ENCODE data around the gene ERC1. TPM values are rescaled to one million over a fixed set of nuclear protein-coding genes. Genes with fewer than 3 reads are reported as not detected.

The ERC1 gene
- total and polyA plus RNA-seq, 4 donors, result 7.4 to 78.2 (median 39.8) TPM

DNA sequence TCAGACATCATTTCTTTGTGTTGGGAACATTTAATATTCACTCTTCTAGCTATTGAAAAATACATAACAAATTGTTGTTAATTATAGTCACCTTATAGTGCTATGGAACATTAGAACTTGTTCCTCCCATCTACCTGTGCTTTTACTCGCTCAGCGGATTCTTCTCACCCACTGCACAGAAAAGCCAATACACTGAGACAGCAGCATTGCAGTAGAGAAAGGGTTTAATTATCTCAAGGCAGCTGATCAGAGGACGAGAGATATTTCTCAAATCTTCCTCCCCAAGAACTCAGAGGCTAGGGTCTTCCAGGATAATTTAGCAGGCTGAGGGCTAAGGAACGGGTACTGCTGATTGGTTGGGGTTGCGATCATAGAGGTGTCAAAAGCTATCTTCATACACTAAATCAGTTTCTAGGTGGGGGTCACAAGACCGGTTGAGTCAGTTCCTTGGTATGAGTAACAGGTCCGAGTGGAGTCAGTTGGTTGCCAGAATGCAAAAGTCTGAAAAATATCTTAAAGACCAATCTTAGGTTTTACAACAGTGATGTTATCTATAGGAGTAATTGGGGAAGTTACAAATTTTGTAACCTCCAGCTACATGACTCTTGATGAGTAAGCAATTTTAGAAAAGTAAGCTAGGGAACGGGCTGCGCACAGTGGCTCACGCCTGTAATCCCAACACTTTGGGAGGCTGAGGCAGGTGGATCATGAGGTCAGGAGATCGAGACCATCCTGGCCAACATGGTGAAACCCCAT lies 430.2 kb downstream of the ERC1 start:
- H3K9me3 ChIP-seq (ENCODE audit: control insufficient read depth in 4 of 4, insufficient read depth in 3 of 4, low read length in 3 of 4), result peaks cover 0 to 6% (median 5%) of the 10 kb centered on the region in 4 donors
- no peaks in the 10 kb centered on the region for H3K27me3 ChIP-seq (ENCODE audit: control insufficient read depth in 3 of 3, insufficient read depth in 3 of 3, low read length in 2 of 3)
- H3K36me3 ChIP-seq (ENCODE audit: control insufficient read depth in 4 of 4, insufficient read depth in 4 of 4, low read length in 4 of 4), result peaks cover 0 to 4% (median 0%) of the 10 kb centered on the region in 4 donors
- H3K4me1 ChIP-seq (ENCODE audit: control insufficient read depth in 5 of 5, insufficient read depth in 5 of 5, low read length in 5 of 5), result peaks cover 0 to 12% (median 5%) of the 10 kb centered on the region in 5 donors
- no peak for ATAC-seq (ENCODE audit: insufficient read depth, low FRiP score)
- no peak for DNase-seq
- H3K4me3 ChIP-seq, result no peak overlapping the region
- 81 to 92% methylated on average over 11 of the region's 11 CpGs for WGBS, 2 donors
- no peak overlapping the region for H3K9ac ChIP-seq (ENCODE audit: insufficient read depth in 1 of 2, low read length in 2 of 2)
- no peak overlapping the region for H3K27ac ChIP-seq (ENCODE audit: low read depth in 1 of 2, low read length in 1 of 2)
- TF ChIP-seq, protein P1, sequence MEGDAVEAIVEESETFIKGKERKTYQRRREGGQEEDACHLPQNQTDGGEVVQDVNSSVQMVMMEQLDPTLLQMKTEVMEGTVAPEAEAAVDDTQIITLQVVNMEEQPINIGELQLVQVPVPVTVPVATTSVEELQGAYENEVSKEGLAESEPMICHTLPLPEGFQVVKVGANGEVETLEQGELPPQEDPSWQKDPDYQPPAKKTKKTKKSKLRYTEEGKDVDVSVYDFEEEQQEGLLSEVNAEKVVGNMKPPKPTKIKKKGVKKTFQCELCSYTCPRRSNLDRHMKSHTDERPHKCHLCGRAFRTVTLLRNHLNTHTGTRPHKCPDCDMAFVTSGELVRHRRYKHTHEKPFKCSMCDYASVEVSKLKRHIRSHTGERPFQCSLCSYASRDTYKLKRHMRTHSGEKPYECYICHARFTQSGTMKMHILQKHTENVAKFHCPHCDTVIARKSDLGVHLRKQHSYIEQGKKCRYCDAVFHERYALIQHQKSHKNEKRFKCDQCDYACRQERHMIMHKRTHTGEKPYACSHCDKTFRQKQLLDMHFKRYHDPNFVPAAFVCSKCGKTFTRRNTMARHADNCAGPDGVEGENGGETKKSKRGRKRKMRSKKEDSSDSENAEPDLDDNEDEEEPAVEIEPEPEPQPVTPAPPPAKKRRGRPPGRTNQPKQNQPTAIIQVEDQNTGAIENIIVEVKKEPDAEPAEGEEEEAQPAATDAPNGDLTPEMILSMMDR (IDR thresholded peaks at IDR 0.05; ENCODE audit: control extremely low read depth, extremely low read depth), result no peak

DNA sequence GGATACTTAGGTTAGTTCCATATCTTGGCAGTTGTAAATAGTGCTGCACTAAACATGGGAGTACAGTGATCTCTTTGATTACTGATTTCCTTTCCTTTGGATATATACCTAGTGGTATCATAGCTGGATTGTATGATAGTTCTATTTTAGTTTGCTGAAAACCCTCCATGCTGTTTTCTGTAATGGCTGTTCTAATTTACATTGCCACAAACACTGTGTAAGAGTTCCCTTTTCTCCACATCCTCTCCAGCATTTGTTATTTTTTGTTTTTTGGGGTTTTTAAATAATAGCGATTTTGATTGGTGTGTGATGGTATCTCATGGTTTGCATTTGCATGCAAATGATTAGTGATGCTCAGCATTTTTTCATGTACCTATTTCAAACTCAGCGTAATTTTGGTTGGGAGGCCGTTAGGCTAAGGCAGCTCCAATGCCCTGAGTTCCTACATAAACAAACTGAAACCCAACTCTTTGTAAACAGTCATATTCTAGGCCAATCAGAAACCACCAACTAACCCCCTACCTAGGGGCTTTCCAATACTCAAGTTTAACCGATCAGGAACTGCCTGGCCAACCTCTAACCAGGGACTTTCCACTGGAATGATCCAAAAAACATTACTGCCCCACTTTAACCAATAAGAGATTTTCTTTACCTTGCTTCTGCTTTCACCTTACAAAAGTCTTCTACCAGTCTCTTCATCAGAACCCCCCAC lies 431.7 kb downstream of the ERC1 start:
- no peak for ATAC-seq (ENCODE audit: insufficient read depth, low FRiP score)
- Histone ChIP-seq H3K27me3 (ENCODE audit: control insufficient read depth in 3 of 3, insufficient read depth in 3 of 3, low read length in 2 of 3) (no peaks in the 10 kb centered on the region), H3K27ac (ENCODE audit: low read depth in 1 of 2, low read length in 1 of 2) (no peak overlapping the region), H3K9ac (ENCODE audit: insufficient read depth in 1 of 2, low read length in 2 of 2) (no peak overlapping the region), H3K9me3 (ENCODE audit: control insufficient read depth in 4 of 4, insufficient read depth in 3 of 4, low read length in 3 of 4) (peaks cover 0 to 6% (median 5%) of the 10 kb centered on the region in 4 donors), H3K4me3 (no peak overlapping the region), H3K36me3 (ENCODE audit: control insufficient read depth in 4 of 4, insufficient read depth in 4 of 4, low read length in 4 of 4) (peaks cover 0 to 6% (median 2%) of the 10 kb centered on the region in 4 donors), H3K4me1 (ENCODE audit: control insufficient read depth in 5 of 5, insufficient read depth in 5 of 5, low read length in 5 of 5) (peaks cover 0 to 12% (median 5%) of the 10 kb centered on the region in 5 donors)
- WGBS, 2 donors, result 83 to 93% methylated on average over 4 of the region's 4 CpGs
- TF ChIP-seq, protein P1 (IDR thresholded peaks at IDR 0.05; ENCODE audit: control extremely low read depth, extremely low read depth), result no peak
- no peak for DNase-seq

DNA sequence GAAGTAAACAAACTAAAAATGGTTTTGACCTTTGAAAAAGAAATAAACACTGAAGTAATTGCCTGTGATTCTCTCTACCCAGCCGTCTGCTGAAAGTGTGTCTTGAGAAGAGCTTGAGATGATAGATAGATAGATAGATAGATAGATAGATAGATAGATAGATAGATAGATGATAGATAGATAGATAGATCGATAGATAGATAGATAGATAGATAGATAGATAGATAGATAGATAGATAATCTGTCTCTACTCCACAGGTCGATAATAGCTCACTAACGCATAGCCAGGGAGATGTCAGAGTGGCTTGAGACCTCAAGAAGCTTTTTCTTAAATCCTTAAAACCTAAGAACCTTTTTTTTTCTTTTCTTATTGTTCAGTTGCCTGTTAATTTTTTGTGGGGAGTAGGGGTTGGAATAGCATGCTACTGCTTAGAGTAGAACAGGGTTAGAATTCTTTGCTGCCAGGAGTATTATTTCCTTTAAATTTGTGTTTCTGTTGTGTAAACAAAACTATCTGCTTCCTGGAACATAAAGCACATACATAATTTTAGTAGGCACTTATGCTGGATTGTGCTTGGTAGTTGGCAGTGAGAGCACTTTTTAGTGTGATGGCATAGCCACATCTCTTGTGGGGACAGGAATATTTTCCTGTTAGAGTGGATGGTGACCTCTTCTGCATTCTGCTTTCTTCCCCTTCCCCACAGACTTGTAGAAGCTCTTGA lies 433.8 kb downstream of the ERC1 start:
- H3K4me1 ChIP-seq (ENCODE audit: control insufficient read depth in 5 of 5, insufficient read depth in 5 of 5, low read length in 5 of 5), result peaks cover 0 to 22% (median 9%) of the 10 kb centered on the region in 5 donors
- H3K27ac ChIP-seq (ENCODE audit: low read depth in 1 of 2, low read length in 1 of 2), result no peak overlapping the region
- no peaks in the 10 kb centered on the region for H3K27me3 ChIP-seq (ENCODE audit: control insufficient read depth in 3 of 3, insufficient read depth in 3 of 3, low read length in 2 of 3)
- ATAC-seq (ENCODE audit: insufficient read depth, low FRiP score) (no peak), DNase-seq (no peak)
- no peak overlapping the region for H3K4me3 ChIP-seq
- no peak overlapping the region for H3K9ac ChIP-seq (ENCODE audit: insufficient read depth in 1 of 2, low read length in 2 of 2)
- 75 to 90% methylated on average over 4 of the region's 4 CpGs for WGBS, 2 donors
- H3K36me3 ChIP-seq (ENCODE audit: control insufficient read depth in 4 of 4, insufficient read depth in 4 of 4, low read length in 4 of 4), result peaks cover 0 to 6% (median 2%) of the 10 kb centered on the region in 4 donors
- H3K9me3 ChIP-seq (ENCODE audit: control insufficient read depth in 4 of 4, insufficient read depth in 3 of 4, low read length in 3 of 4), result peaks cover 0 to 6% (median 5%) of the 10 kb centered on the region in 4 donors
- TF ChIP-seq, protein P1 (IDR thresholded peaks at IDR 0.05; ENCODE audit: control extremely low read depth, extremely low read depth), result no peak

All from lung (tissue), 12 donors.